ENCODE results near the gene EVI2A. TPM values are rescaled to one million over a fixed set of nuclear protein-coding genes. Genes with fewer than 3 reads are reported as not detected.
"Not testable (repeated sequence)": the region's sequence is repeated elsewhere in the genome, so short reads cannot be mapped to it uniquely, and the experiment has no call there.

The EVI2A gene
- total and polyA plus RNA-seq, 8 donors, result 0.20 to 8.5 (median 0.80) TPM

GRCh38 chr17:31357091-31357490 is 35.7 kb upstream of the EVI2A start:
- ATAC-seq, result no peak
- DNase-seq, result no peak
- no peak for FAIRE-seq
- Histone ChIP-seq H3K4me1 (no peaks in the 10 kb centered on the region), H3K27me3 (no peaks in the 10 kb centered on the region), H3K27ac (no peak overlapping the region), H3K9me3 (no peaks in the 10 kb centered on the region), H3K36me3 (peaks cover 2 to 30% (median 6%) of the 10 kb centered on the region in 3 donors), H3K4me3 (no peak overlapping the region)
- no peak for TF ChIP-seq CTCF (IDR thresholded peaks at IDR 0.05)
- 65 to 66% methylated on average over 2 of the region's 2 CpGs for WGBS, 2 donors
- intact Hi-C loops (cut with DNase I), result no loop called here

GRCh38 chr17:31355935-31356334 is 34.5 kb upstream of the EVI2A start:
- DNase-seq, result no peak
- no peak for TF ChIP-seq CTCF (IDR thresholded peaks at IDR 0.05)
- Histone ChIP-seq H3K4me3 (no peak overlapping the region), H3K27ac (no peak overlapping the region), H3K27me3 (no peaks in the 10 kb centered on the region), H3K9me3 (no peaks in the 10 kb centered on the region), H3K4me1 (no peaks in the 10 kb centered on the region), H3K36me3 (peaks cover 0 to 32% (median 6%) of the 10 kb centered on the region in 3 donors)
- intact Hi-C loops (cut with DNase I), result no loop called here
- no peak for ATAC-seq
- FAIRE-seq, result no peak
- 12 to 15% methylated on average over 1 of the region's 1 CpG for WGBS, 2 donors

- peaks cover 0 to 34% (median 6%) of the 10 kb centered on the region in 3 donors for H3K36me3 ChIP-seq
- DNase-seq (no peak), ATAC-seq (no peak), FAIRE-seq (no peak)
- no peaks in the 10 kb centered on the region for H3K9me3 ChIP-seq
- no peak for TF ChIP-seq CTCF (IDR thresholded peaks at IDR 0.05)
- H3K27me3 ChIP-seq, result no peaks in the 10 kb centered on the region
- no peaks in the 10 kb centered on the region for H3K4me1 ChIP-seq
- H3K27ac ChIP-seq, result no peak overlapping the region
- intact Hi-C loops (cut with DNase I), result no loop called here
- H3K4me3 ChIP-seq, result no peak overlapping the region
These were observed 28.0 kb upstream of the EVI2A start for GRCh38 chr17:31349454-31349853.

- ATAC-seq; H3K27me3 ChIP-seq; H3K4me3 ChIP-seq; DNase-seq; H3K27ac ChIP-seq; H3K9me3 ChIP-seq; H3K4me1 ChIP-seq; intact Hi-C loops (cut with DNase I); FAIRE-seq: not testable (repeated sequence)
- H3K36me3 ChIP-seq, result peaks cover 0 to 21% (median 0%) of the 10 kb centered on the region in 3 donors
- 92 to 93% methylated on average over 17 to 21 of the region's 34 CpGs for WGBS, 2 donors
These were observed 23.8 kb upstream of the EVI2A start for GRCh38 chr17:31345191-31345747.

GRCh38 chr17:31339906-31340661 is 18.7 kb upstream of the EVI2A start:
- no peak for DNase-seq
- Histone ChIP-seq H3K4me3 (no peak overlapping the region), H3K4me1 (no peaks in the 10 kb centered on the region), H3K36me3 (peaks cover 0 to 34% (median 5%) of the 10 kb centered on the region in 3 donors), H3K27ac (no peak overlapping the region), H3K9me3 (no peaks in the 10 kb centered on the region), H3K27me3 (no peaks in the 10 kb centered on the region)
- no peak for ATAC-seq
- WGBS, 2 donors, result 87 to 90% methylated on average over 6 of the region's 6 CpGs
- no peak for TF ChIP-seq CTCF (IDR thresholded peaks at IDR 0.05)
- no peak for FAIRE-seq
- intact Hi-C loops (cut with DNase I), result no loop called here

All from pancreas (tissue), 10 donors.